GM12874 (cell line): ENCODE results near the gene ARHGAP10.
A peak's percentile ranks its signal among the peaks of the same experiment; 100 is the strongest.

Source experiments
- TF ChIP-seq, protein P1 (sequence below): IDR thresholded peaks from 2 replicates; pipeline ENCODE4 v1.5.1; 2011; ENCODE audit warnings: low read depth, mild to moderate bottlenecking, control low read depth, low read length, moderate library complexity; ENCODE audit not compliant: insufficient read depth

Gene ARHGAP10

DNA sequence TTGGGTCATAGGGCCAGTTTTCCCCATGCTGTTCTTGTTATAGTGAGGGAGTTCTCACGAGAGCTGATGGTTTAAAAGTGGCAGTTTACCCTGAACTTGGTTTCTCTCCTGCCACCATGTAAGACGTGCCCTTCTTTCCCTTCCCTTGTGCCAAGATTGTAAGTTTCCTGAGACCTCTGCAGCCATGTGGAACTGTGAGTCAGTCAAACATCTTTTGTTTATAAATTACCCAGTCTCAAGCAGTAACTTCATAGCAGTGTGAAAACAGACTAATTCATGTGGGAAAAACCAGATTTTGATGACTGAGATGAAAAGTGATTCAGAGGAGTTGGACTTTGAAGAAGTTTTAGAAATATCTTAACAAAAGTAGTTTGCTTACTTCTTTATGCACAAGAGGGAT is 101.4 kb downstream of the ARHGAP10 start:
- TF ChIP-seq, protein P1, sequence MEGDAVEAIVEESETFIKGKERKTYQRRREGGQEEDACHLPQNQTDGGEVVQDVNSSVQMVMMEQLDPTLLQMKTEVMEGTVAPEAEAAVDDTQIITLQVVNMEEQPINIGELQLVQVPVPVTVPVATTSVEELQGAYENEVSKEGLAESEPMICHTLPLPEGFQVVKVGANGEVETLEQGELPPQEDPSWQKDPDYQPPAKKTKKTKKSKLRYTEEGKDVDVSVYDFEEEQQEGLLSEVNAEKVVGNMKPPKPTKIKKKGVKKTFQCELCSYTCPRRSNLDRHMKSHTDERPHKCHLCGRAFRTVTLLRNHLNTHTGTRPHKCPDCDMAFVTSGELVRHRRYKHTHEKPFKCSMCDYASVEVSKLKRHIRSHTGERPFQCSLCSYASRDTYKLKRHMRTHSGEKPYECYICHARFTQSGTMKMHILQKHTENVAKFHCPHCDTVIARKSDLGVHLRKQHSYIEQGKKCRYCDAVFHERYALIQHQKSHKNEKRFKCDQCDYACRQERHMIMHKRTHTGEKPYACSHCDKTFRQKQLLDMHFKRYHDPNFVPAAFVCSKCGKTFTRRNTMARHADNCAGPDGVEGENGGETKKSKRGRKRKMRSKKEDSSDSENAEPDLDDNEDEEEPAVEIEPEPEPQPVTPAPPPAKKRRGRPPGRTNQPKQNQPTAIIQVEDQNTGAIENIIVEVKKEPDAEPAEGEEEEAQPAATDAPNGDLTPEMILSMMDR = no peak

DNA sequence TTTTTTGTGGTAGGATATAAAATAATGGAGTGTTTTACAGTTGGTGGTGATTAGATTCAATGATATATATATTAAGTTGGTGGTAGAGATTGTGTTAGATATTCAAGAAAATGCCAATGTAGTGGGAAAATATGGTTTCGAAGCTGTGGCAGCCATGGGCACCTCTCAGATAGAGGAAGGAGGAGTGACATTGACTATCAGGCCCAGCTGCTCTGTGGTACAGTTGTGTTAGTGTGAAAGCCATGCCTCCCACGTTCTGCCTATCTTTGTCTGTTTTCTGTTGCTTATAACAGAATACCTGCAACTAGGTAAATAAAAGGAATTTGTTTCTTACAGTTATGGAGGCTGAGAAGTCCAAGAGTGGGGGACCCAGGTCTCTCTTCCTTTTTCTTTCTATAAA is 101.9 kb downstream of the ARHGAP10 start:
- TF ChIP-seq, protein P1 = no peak

DNA sequence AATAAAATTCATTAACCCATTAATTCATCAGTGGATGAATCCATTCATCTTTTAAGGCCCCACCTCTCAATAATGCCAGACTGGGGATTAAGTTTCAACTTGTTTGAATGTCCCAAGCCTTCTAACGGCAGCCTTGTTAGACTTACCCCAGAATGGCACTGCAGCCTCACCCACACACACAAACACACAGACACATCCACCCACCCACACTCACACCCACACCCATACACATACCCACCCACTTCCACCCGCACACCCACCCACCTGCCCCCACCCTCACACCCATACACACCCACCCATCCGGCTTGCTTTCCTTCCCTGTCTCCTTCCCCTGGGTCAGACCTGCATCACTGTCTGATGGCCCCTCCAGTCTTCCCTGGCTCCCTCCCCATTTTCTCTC is 102.6 kb downstream of the ARHGAP10 start:
- TF ChIP-seq, protein P1 = no peak

DNA sequence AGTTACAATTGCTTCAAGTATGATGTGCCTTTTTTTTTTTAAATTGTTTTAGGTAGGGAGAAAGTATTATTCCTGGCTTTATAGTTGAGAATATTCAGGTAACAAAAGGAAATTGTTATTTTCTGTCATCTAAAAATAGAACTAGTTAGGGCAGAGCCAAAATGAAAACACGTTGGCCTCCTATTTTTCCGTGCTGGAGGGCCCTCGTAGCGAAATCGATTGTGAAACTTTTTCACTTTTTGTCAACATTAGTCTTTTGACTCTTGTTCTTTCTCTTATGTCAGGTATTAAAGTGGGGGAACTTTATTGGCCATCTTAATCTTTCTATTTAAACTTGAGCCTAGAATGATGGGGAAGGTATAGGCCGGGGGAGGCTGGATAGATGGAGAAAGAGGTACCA is 104.9 kb downstream of the ARHGAP10 start:
- TF ChIP-seq, protein P1 = no peak

DNA sequence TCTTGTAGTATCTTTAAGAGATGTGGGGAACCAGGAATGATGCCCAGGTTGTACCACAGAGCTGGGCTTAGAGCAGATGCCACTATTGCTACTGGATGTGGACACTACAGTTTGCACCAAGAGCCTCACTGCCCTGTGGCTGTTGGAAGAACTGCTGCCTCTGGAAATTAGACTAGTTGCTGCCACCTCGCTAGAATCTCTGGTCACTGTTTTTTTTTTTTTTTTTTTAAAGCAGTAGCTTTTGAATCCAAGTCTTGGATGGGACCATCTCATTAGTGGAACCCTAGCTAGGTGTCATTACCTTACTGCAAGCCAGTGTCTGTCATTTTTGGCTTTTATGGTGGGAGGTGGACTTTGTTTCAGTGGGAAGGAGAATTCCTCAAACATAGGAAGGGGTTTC is 105.5 kb downstream of the ARHGAP10 start:
- TF ChIP-seq, protein P1 = 0 out of 2 replicates have a peak, but pooled peaks have one; percentile 15

DNA sequence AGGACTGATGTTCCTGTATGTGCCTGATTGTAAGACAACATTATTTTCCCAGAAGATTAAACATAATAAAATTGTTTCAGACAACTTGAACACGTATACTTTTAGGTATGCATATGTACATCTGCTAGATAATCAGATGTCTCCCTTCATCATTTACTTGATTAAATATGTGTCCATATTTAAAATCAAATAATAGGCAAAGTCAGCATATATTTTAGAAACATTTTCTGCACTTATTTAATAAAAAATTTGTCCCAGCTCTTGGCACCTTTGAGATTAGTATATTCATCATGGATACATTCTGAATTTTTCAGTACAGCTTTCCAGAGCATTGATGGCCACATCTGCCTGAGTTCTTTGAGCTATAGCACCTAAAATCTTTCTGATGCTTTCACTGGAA is 106.0 kb downstream of the ARHGAP10 start:
- TF ChIP-seq, protein P1 = no peak

DNA sequence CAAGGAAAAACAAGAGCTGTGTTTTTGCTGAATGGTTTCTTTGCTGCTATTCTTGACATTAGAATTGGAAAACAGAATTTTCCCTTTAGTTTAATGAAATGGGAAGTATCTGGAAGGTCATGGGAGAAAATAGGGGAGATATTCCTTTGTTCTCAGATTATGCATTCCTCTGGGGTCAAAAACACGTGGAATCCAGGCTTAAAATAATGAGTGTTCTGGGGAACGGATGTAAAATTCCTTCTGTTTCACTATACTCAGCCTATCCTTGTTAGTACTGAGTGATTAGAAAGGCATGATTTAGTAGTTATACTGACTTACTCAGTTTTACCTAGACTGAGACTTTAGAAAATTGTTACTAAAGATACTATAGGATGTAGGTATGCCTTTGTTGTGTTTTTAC is 107.3 kb downstream of the ARHGAP10 start:
- TF ChIP-seq, protein P1 = no peak

DNA sequence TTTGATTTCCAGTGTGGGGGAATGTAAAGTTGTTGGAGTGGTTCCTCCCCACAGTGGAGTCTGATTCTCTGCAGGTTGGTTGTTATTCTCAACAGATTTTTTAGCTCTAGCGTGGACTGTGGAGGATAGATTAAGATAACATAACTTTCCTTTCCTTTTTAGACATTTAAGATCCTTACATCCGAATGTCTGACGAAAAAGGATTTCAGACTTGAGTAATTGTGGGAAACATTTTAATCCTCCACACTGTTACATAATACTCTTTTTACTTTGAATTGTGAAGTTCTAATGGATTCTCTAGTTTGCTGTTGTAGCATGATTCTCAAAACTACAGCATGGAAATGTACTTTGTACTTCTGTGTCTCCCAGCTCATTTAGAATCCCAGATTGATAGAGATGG is 107.8 kb downstream of the ARHGAP10 start:
- TF ChIP-seq, protein P1 = no peak
